K562 (cell line): Measurements from ENCODE around the gene TMEM127. TPM values are rescaled to one million over a fixed set of nuclear protein-coding genes. Genes with fewer than 3 reads are reported as not detected.

Experiments
- ATAC-seq: fragments of 200-7000 bp; cut with Tn5 transposase; 3 replicates; pipeline ENCODE4 v1.9.1; 2020; ENCODE audit warnings: moderate library complexity
- BruUV-seq: library from RNA; stranded (reverse); fragments of 400-500 nt; replicated peaks from 2 replicates; lab custom pipeline; 2021; lab: Mats Ljungman, UMichigan
- CTCF ChIA-PET: fragments of 300-600 bp; formaldehyde crosslinking; extraction: SDS; loops from one replicate; lab custom pipeline; 2021; ENCODE audit warnings: low intra/inter-chr PET ratio; lab: Yijun Ruan, JAX
- POLR2A ChIA-PET: fragments of 300-600, 350-650 bp; sonication (Branson Sonifier 250); formaldehyde crosslinking; extraction: SDS; loops from one replicate; lab custom pipeline; 2021; ENCODE audit warnings: antibody characterized with exemption, inconsistent platforms; lab: Yijun Ruan, JAX
- DNase-seq, 4 experiments: peaks; one replicate each; pipeline versions ENCODE4 v3.0.0 to v3.0.0-alpha.2; 2011 to 2018; ENCODE audit warnings: low spot score in 3 of 4, mixed read lengths in 3 of 4; ENCODE audit errors: extremely low read depth in 1 of 4
- FAIRE-seq: peaks from 2 replicates; lab custom pipeline; 2011; peaks lifted over from hg19 to GRCh38; lab: Jason Lieb, UNC
- H2AFZ ChIP-seq: 2 replicates; pipeline ENCODE4 v1.6.0; 2011; ENCODE audit warnings: low read depth, low read length, control low read depth, inconsistent platforms
- H3K27ac ChIP-seq: fragments of 200-600 bp; 3 replicates; pipeline ENCODE4 v1.8.0; 2011; ENCODE audit warnings: low read depth, mild to moderate bottlenecking, control low read depth, inconsistent platforms, low read length, moderate library complexity, mixed read lengths; ENCODE audit errors: extremely low read depth
- H3K27me3 ChIP-seq, 2 experiments: fragments of 300-600 bp in 1 of 2; 2 replicates in 1 of 2; 3 replicates in 1 of 2; pipeline versions ENCODE4 v1.6.0 to v1.8.0; 2011; ENCODE audit warnings: inconsistent platforms in 2 of 2, low read length in 2 of 2, mild to moderate bottlenecking in 1 of 2, mixed read lengths in 1 of 2, moderate library complexity in 1 of 2; ENCODE audit not compliant: control insufficient read depth in 2 of 2, insufficient read depth in 2 of 2
- H3K36me3 ChIP-seq: fragments of 300-600 bp; 3 replicates; pipeline ENCODE4 v1.8.0; 2011; ENCODE audit warnings: mild to moderate bottlenecking, low read length, inconsistent platforms; ENCODE audit not compliant: control insufficient read depth, insufficient read depth
- H3K4me1 ChIP-seq, 2 experiments: fragments of 200-600 bp in 1 of 2; replicated peaks in 1 of 2; 2 replicates in 1 of 2; 3 replicates in 1 of 2; pipeline versions ENCODE4 v1.5.1 to v1.8.0; 2011; ENCODE audit warnings: inconsistent platforms in 2 of 2, low read length in 2 of 2, mild to moderate bottlenecking in 1 of 2, mixed read lengths in 1 of 2, moderate library complexity in 1 of 2; ENCODE audit not compliant: control insufficient read depth in 2 of 2, insufficient read depth in 2 of 2
- H3K4me2 ChIP-seq: 2 replicates; pipeline ENCODE4 v1.6.1; 2011; ENCODE audit warnings: low read length, control low read depth, inconsistent platforms, mixed read lengths; ENCODE audit not compliant: insufficient read depth
- H3K4me3 ChIP-seq: fragments of 200-600 bp; sonication (generic), shearing (Covaris generic); 2 replicates; pipeline ENCODE4 v1.5.1; 2016; ENCODE audit warnings: control low read depth, inconsistent platforms
- H3K79me2 ChIP-seq: fragments of 200-600 bp; 3 replicates; pipeline ENCODE4 v1.8.0; 2011; ENCODE audit warnings: low read length, inconsistent platforms; ENCODE audit not compliant: control insufficient read depth, insufficient read depth
- H3K9ac ChIP-seq, 2 experiments: 2 replicates each; pipeline versions ENCODE4 v1.6.0 to v1.6.1; 2011; ENCODE audit warnings: low read depth in 2 of 2, low read length in 2 of 2, control low read depth in 1 of 2, inconsistent platforms in 1 of 2, mild to moderate bottlenecking in 1 of 2, mixed read lengths in 1 of 2; ENCODE audit not compliant: insufficient read depth in 1 of 2
- H3K9me1 ChIP-seq: one replicate; pipeline ENCODE4 v1.6.0; 2011; ENCODE audit warnings: inconsistent platforms, mild to moderate bottlenecking, low read length, moderate library complexity; ENCODE audit not compliant: control insufficient read depth, insufficient read depth
- H3K9me3 ChIP-seq: replicated peaks from 2 replicates; pipeline ENCODE4 v1.5.1; 2011; ENCODE audit warnings: low read depth, low read length, inconsistent platforms; ENCODE audit not compliant: control insufficient read depth, insufficient read depth
- H4K20me1 ChIP-seq: replicated peaks from 2 replicates; pipeline ENCODE4 v1.6.1; 2011; ENCODE audit warnings: low read length, inconsistent platforms, mixed read lengths; ENCODE audit not compliant: control insufficient read depth, insufficient read depth
- CC2D1A ChIP-seq: fragments of 450-650 bp; IDR thresholded peaks from 2 replicates; pipeline ENCODE4 v1.6.1; 2017; ENCODE audit warnings: mild to moderate bottlenecking
- GABPA ChIP-seq: fragments of 200-800 bp; sonication (Bioruptor generic); conservative IDR thresholded peaks from 2 replicates; pipeline ENCODE4 v1.6.1; 2016; ENCODE audit warnings: low read depth, missing genetic modification characterization, missing compliant biosample characterization
- GATA2 ChIP-seq: sonication (generic); formaldehyde crosslinking; IDR thresholded peaks from 2 replicates; pipeline ENCODE4 v1.4.0; 2020; ENCODE audit warnings: mild to moderate bottlenecking, missing genetic modification reagents
- HSF4 ChIP-seq: fragments of 250-450 bp; sonication (Bioruptor Pico); IDR thresholded peaks from 2 replicates; pipeline ENCODE4 v2.1.2; 2022; ENCODE audit warnings: mild to moderate bottlenecking, moderate library complexity, borderline replicate concordance
- KAT8 ChIP-seq: fragments of 450-650 bp; IDR thresholded peaks from 2 replicates; pipeline ENCODE4 v1.6.1; 2016; ENCODE audit warnings: low read depth, mild to moderate bottlenecking
- KHSRP ChIP-seq: fragments of 450-650 bp; IDR thresholded peaks from 2 replicates; pipeline ENCODE4 v1.6.1; 2017
- MYNN ChIP-seq, 2 experiments: sonication (generic); formaldehyde crosslinking in 1 of 2; IDR thresholded peaks; 2 replicates each; pipeline versions ENCODE4 v1.5.0 to v1.6.1; 2016 to 2020; ENCODE audit warnings: antibody characterized with exemption in 1 of 2, missing genetic modification reagents in 1 of 2
- NCOA6 ChIP-seq: fragments of 450-650 bp; IDR thresholded peaks from 2 replicates; pipeline ENCODE4 v1.6.1; 2017; ENCODE audit warnings: mild to moderate bottlenecking
- RBBP5 ChIP-seq: fragments of 200-600 bp; sonication (generic); IDR thresholded peaks from 2 replicates; pipeline ENCODE4 v1.6.1; 2012; ENCODE audit warnings: borderline replicate concordance, mild to moderate bottlenecking, low read length, control low read depth, inconsistent platforms; ENCODE audit not compliant: insufficient read depth, poor library complexity, severe bottlenecking
- TAF9B ChIP-seq: fragments of 450-650 bp; IDR thresholded peaks from 2 replicates; pipeline ENCODE4 v1.6.1; 2018; ENCODE audit warnings: mild to moderate bottlenecking; ENCODE audit not compliant: partially characterized antibody
- ZFP30 ChIP-seq: fragments of 250-450 bp; sonication (Bioruptor Pico); IDR thresholded peaks from 2 replicates; pipeline ENCODE4 v1.8.0; 2022; ENCODE audit warnings: moderate library complexity, mild to moderate bottlenecking, inconsistent platforms, borderline replicate concordance
- ZNF174 ChIP-seq: fragments of 250-450 bp; sonication (Bioruptor Pico); IDR thresholded peaks from 2 replicates; pipeline ENCODE4 v1.4.0; 2020; ENCODE audit warnings: mild to moderate bottlenecking
- WGBS: fragments of 100-300 bp; shearing (Covaris generic); methylation state at CpG from one replicate; pipeline ENCODE4 v1.1.6; 2016; ENCODE audit warnings: low coverage, mixed read lengths; ENCODE audit not compliant: insufficient coverage; ENCODE audit errors: missing lambda C conversion rate; 5-methylcytosine and 5-hydroxymethylcytosine counted together
- in situ Hi-C: fragments of 300-500 bp; cut with MboI; formaldehyde crosslinking; loops from 4 replicates; pipeline ENCODE4 v1.15.0; 2018; ENCODE audit warnings: inconsistent platforms, mixed read lengths
- intact Hi-C: fragments of 100-400 bp; cut with micrococcal nuclease; formaldehyde crosslinking; loops from 2 replicates; pipeline ENCODE4 v1.14.2; 2022
- polyA plus RNA-seq, 8 experiments: library from polyadenylated mRNA; depleted of rRNA in 4 of 8; stranded (reverse) in 5 of 8; unstranded in 3 of 8; fragments of >200 nt; fragmentation: Nextera tagmentation in 2 of 8; fragmentation: Illumina TruSeq in 1 of 8; extraction: Ambion mirVana in 2 of 8; extraction: Trizol in 1 of 8; gene quantifications; 2 replicates each; pipeline versions ENCODE4 v1.2.1 to v1.2.3, GENCODE V29; 2011 to 2014; ENCODE audit warnings: inconsistent platforms in 1 of 8, missing spikeins in 1 of 8
- total RNA-seq, 7 experiments: library from RNA; depleted of rRNA in 6 of 7; stranded (reverse); fragments of >200 nt in 6 of 7; fragmentation: Illumina TruSeq in 2 of 7; extraction: Trizol in 2 of 7; gene quantifications; 2 replicates each; pipeline versions ENCODE4 v1.2.1 to v1.2.3, GENCODE V29; 2011 to 2021; ENCODE audit warnings: low replicate concordance in 1 of 7
- TF ChIP-seq, protein P1 (sequence below): fragments of 250-450 bp; sonication (Bioruptor Pico); IDR thresholded peaks from 2 replicates; pipeline ENCODE4 v1.8.0; 2021; ENCODE audit warnings: borderline replicate concordance, mild to moderate bottlenecking, moderate library complexity; ENCODE audit not compliant: poor library complexity, severe bottlenecking
- TF ChIP-seq, protein P2 (sequence below): fragments of 250-450 bp; sonication (Bioruptor Pico); IDR thresholded peaks from 2 replicates; pipeline ENCODE4 v1.8.0; 2022; ENCODE audit warnings: moderate library complexity, mild to moderate bottlenecking, inconsistent platforms

Gene TMEM127
- total and polyA plus RNA-seq, 9 of the 15 experiments (the other 6 are each of a cell fraction or from before 2014, with no cell fraction given) = 1.7 to 20.0 (median 9.9) TPM

DNA sequence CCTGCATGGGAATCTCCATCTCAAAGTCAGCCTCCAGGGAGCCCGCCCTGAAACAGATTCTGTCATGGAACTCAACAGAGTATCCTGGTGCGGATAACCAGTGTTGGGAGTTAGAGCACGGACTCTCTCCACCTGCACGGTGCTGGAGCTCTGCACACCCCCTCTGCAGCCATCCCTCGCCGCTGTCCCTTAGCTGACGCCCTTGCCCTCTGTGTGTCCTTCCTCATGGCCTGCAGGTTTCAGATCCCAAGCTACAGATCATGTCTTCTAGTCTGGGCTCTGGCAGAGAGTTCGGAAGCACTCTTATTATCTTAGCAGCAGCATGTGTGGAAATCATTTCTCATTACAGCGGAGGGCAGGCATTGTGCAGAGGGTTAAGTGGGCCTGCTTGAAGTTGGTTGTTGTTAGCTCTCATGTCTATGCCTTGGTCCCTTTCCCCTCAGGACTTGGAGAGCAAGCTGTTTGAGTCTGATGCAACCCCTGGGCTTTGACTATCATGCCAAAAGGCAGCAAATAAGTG is 26.0 kb downstream of the TMEM127 start (continued):
- TF ChIP-seq, protein P1, sequence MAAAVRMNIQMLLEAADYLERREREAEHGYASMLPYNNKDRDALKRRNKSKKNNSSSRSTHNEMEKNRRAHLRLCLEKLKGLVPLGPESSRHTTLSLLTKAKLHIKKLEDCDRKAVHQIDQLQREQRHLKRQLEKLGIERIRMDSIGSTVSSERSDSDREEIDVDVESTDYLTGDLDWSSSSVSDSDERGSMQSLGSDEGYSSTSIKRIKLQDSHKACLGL (CRISPR knock-in tag) = no peak
- no peak for TF ChIP-seq ZNF174 (CRISPR knock-in tag)

DNA sequence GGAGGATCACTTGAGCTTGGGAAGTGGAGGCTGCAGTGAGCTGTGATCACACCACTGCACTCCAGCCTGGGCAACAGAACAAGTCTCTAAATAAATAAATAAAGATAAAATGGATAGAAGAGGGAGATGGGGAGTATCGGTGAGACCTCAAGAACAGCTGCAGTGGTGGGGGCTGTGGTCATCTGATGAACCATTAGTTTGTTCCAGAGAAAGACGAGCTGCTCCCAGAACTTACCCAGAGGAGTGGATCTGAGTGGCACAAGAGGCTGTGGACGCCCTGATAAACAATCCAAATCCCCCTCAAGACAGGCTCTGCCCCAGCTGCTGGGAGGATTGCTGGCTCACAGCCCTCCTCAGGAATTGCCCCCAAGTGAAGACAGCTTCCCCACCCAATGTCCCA is 26.7 kb downstream of the TMEM127 start:
- H3K4me3 ChIP-seq = no peak overlapping the region
- no peak for FAIRE-seq

More for the DNA sequence above, 26.7 kb downstream of the TMEM127 start:
- Histone ChIP-seq H4K20me1 (no peaks in the 10 kb centered on the region), H3K79me2 (no peaks in the 10 kb centered on the region), H3K27ac (no peak overlapping the region), H3K27me3 (no peaks in the 10 kb centered on the region), H2AFZ (no peak overlapping the region), H3K36me3 (no peaks in the 10 kb centered on the region; the same call in 2 of the 3 replicates), H3K9ac (no peak overlapping the region), H3K4me2 (no peak overlapping the region), H3K9me3 (no peaks in the 10 kb centered on the region), H3K9me1 (peaks cover 3% of the 10 kb centered on the region), H3K4me1 (no peaks in the 10 kb centered on the region)
- POLR2A ChIA-PET = interaction anchor here (0.9 to 3.5 kb wide), 6 partner anchors 9 to 31 kb away, joined by 4 to 14 read pairs (median 5); partner anchors contain the start of gene STARD7
- DNase-seq = no peak
- no peak for ATAC-seq
- intact Hi-C loops (no loop called here), in situ Hi-C loops (no loop called here)
- CTCF ChIA-PET = no interaction called here
- BruUV-seq = no TSS peak
- TF ChIP-seq GABPA (tag) (no peak), KHSRP (no peak), GATA2 (CRISPR knock-in tag) (no peak), NCOA6 (no peak), CC2D1A (no peak), MYNN (IDR thresholded peaks at IDR 0.05) (no peak), MYNN (CRISPR knock-in tag; IDR thresholded peaks at IDR 0.05) (no peak), HSF4 (CRISPR knock-in tag) (no peak), ZFP30 (CRISPR knock-in tag) (no peak), TAF9B (no peak), KAT8 (no peak), RBBP5 (no peak)
- TF ChIP-seq, protein P2, sequence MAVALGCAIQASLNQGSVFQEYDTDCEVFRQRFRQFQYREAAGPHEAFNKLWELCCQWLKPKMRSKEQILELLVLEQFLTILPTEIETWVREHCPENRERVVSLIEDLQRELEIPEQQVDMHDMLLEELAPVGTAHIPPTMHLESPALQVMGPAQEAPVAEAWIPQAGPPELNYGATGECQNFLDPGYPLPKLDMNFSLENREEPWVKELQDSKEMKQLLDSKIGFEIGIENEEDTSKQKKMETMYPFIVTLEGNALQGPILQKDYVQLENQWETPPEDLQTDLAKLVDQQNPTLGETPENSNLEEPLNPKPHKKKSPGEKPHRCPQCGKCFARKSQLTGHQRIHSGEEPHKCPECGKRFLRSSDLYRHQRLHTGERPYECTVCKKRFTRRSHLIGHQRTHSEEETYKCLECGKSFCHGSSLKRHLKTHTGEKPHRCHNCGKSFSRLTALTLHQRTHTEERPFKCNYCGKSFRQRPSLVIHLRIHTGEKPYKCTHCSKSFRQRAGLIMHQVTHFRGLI (CRISPR knock-in tag) = no peak
- WGBS = 21% methylated on average over 3 of the region's 3 CpGs
